Gastrocnemius medialis (tissue), 4 donors: Measurements from ENCODE around the gene HEPN1.

Source experiments
- POLR2A ChIP-seq, 2 donors: fragments of 450-650 bp; IDR thresholded peaks; one replicate each; pipeline ENCODE4 v1.6.1; 2017; ENCODE audit warnings: antibody characterized with exemption in 2 of 2, mild to moderate bottlenecking in 2 of 2, moderate library complexity in 2 of 2
- TF ChIP-seq, protein P1 (sequence below), 5 experiments: fragments of 450-650 bp in 3 of 5; fragments of 200-600 bp in 2 of 5; sonication (generic) in 2 of 5; IDR thresholded peaks in 4 of 5; conservative IDR thresholded peaks in 1 of 5; 1 replicate in 4 of 5; 2 replicates in 1 of 5; pipeline ENCODE4 v1.5.1; 2016 to 2019; ENCODE audit warnings: antibody characterized with exemption in 5 of 5, mild to moderate bottlenecking in 3 of 5, moderate library complexity in 3 of 5

DNA sequence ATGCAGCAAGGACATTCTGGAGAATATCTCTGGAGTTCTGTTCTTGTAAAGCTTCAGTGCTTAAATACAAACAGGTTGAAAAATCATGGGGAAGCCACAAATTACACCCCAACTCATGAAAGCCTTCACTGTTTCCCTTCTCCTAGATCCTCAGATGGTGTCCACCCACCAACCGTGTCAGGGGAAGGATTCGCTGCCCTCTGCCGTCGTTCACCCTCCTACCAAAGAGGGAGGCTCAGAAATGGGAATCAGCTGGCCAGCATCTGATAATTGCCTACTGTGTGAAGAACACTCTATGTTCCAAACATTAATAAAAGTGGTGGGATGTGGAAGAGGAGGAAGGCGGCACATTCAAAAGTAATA lies 24.2 kb downstream of the HEPN1 start:
- TF ChIP-seq, protein P1, sequence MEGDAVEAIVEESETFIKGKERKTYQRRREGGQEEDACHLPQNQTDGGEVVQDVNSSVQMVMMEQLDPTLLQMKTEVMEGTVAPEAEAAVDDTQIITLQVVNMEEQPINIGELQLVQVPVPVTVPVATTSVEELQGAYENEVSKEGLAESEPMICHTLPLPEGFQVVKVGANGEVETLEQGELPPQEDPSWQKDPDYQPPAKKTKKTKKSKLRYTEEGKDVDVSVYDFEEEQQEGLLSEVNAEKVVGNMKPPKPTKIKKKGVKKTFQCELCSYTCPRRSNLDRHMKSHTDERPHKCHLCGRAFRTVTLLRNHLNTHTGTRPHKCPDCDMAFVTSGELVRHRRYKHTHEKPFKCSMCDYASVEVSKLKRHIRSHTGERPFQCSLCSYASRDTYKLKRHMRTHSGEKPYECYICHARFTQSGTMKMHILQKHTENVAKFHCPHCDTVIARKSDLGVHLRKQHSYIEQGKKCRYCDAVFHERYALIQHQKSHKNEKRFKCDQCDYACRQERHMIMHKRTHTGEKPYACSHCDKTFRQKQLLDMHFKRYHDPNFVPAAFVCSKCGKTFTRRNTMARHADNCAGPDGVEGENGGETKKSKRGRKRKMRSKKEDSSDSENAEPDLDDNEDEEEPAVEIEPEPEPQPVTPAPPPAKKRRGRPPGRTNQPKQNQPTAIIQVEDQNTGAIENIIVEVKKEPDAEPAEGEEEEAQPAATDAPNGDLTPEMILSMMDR (IDR thresholded peaks at IDR 0.05 in 4 of 5, conservative IDR thresholded peaks at IDR 0.05 in 1 of 5): no peak
- TF ChIP-seq POLR2A (IDR thresholded peaks at IDR 0.05): no peak
